GM12865 (cell line): ENCODE data around the gene GPR42.
A peak's percentile ranks its signal among the peaks of the same experiment; 100 is the strongest.
"Not testable (repeated sequence)": the region's sequence is repeated elsewhere in the genome, so short reads cannot be mapped to it uniquely, and the experiment has no call there.

ENCODE experiments used
- DNase-seq: peaks from one replicate; pipeline ENCODE4 v3.0.0; 2010; ENCODE audit warnings: low read depth
- H3K4me3 ChIP-seq: 2 replicates; pipeline ENCODE4 v1.5.1; 2011; ENCODE audit warnings: mild to moderate bottlenecking, low read depth, low read length, control low read depth
- TF ChIP-seq, protein P1 (sequence below): IDR thresholded peaks from 2 replicates; pipeline ENCODE4 v1.5.1; 2011; ENCODE audit warnings: low read length, control low read depth, low read depth, inconsistent platforms; ENCODE audit not compliant: insufficient read depth; ENCODE audit errors: missing control alignments

The GPR42 gene

GRCh38 chr19:35398570-35398969 lies 27.7 kb downstream of the GPR42 start:
- no peak for DNase-seq
- no peak overlapping the region for H3K4me3 ChIP-seq
- TF ChIP-seq, protein P1, sequence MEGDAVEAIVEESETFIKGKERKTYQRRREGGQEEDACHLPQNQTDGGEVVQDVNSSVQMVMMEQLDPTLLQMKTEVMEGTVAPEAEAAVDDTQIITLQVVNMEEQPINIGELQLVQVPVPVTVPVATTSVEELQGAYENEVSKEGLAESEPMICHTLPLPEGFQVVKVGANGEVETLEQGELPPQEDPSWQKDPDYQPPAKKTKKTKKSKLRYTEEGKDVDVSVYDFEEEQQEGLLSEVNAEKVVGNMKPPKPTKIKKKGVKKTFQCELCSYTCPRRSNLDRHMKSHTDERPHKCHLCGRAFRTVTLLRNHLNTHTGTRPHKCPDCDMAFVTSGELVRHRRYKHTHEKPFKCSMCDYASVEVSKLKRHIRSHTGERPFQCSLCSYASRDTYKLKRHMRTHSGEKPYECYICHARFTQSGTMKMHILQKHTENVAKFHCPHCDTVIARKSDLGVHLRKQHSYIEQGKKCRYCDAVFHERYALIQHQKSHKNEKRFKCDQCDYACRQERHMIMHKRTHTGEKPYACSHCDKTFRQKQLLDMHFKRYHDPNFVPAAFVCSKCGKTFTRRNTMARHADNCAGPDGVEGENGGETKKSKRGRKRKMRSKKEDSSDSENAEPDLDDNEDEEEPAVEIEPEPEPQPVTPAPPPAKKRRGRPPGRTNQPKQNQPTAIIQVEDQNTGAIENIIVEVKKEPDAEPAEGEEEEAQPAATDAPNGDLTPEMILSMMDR: no peak

DNA sequence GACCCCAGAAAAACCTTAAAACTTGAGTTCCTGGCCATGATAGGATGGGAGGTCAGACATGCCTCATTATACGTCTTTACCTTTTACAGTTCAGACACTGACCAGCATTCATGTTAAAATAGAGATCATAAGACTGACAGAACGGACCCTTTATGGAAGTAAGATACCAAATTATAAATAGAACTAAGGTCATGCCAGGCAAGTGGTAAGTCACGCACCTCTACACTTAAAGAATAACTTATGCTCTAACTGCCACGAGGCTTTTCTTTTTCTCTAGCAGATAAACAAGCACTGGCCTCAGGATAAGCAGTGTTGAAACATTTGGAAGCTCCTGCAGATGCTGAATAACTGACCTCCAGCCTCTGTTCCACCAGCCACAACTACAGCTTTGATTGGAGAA lies 28.4 kb downstream of the GPR42 start:
- no peak overlapping the region for H3K4me3 ChIP-seq
- no peak for DNase-seq
- TF ChIP-seq, protein P1: no peak

DNA sequence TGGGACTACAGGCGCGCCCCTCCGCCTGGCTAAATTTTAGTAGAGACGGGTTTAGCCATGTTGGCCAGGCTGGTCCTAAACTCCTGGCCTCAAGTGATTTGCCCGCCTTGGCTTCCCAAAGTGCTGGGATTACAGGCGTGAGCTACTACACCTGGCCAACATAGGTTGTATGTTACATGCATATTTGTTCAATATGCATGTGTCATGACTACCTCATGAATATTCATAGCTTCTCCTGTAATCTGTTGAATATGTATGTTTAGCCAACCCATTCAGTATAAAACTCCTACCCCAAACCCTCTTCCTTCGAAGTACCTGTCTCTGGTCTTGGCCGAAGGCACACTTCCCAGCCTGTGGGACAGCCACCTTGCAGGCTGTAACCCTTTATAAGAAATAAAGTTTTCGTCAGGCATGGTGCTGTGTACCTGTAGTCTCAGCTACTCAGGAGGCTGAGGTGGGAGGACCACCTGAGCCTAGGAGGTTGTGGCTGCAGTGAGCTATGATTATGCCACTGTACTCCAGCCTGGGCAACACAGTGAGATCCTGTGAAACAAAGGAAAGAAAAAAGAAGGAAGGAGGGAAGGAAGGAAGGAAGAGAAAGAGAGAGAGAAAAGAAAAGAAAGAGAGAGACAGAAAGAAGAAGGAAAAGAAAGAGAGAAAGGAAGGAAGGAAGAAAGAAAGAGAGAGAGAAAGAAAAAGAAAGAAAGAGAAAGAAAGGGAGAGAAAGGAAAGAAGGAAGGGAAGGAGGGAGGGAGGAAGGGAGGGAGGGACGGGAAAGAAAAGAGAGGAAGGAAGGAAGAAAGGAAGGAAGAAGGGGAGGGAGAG lies 29.3 kb downstream of the GPR42 start:
- no peak overlapping the region for H3K4me3 ChIP-seq
- DNase-seq: no peak
- TF ChIP-seq, protein P1: no peak

DNA sequence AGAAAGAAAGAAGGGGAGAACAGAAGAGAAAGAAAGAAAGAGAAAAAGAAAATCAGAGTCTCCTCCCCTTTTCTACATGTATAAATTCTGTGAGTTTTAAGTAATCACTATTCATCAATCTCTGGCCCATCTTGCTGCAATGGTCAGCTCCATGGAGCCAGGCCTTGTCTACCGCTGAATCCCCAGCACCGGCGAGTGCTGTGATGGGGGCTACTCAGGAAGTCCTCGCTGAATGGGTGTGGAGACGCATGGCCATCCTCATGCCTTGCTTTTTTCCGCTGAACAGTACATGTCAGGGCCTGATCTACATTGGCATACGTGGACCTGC lies 29.9 kb downstream of the GPR42 start:
- TF ChIP-seq, protein P1: no peak
- H3K4me3 ChIP-seq: no peak overlapping the region
- no peak for DNase-seq

DNA sequence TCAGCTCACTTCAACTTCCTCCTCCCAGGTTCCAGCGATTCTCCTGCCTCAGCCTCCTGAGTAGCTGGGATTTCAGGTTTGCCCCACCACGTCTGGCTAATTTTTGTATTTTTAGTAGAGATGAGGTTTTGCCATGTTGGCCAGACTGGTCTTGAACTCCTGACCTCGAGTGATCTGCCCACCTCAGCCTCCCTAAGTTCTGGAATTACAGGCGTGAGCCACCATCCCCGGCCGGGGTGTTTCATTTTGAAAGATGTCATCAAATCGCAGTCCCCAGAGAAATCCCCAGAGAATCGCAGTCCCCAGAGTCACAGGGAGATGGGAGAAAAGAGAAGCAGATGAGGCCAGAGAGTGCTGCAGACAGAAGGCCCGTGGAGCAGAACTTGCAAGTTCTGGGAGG lies 30.5 kb downstream of the GPR42 start:
- H3K4me3 ChIP-seq: not testable (repeated sequence)
- peak; percentile 86 for DNase-seq

DNA sequence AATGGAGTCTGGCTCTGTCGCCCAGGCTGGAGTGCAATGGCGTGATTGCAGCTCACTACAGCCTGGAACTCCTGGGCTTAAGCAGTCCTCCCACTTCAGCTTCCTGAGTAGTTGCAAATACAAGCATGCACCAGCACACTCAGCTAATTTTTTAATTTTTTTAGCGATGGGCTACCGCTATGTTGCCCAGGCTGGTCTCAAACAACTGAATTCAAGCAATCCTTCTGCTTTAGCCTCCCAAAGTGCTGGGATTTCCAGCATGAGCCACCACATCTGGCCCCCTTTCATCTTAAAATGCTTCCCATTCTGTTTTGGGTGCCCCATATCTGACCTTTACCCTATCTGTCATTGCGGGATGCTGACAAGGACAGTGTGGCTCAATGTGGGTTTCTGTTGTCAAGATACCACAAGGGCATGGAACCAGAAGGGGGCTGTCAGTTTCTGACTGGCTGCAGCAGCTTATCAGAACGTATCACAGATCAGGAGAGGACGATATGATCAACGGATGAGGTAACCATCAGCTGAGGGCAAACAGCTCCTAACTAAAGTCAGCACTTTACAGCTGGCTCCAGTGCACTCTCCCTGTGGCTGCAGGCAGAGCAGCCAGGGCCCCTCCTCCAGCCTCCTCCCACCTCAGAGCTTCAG lies 32.4 kb downstream of the GPR42 start:
- TF ChIP-seq, protein P1: no peak
- DNase-seq: peak; percentile 76
- no peak overlapping the region for H3K4me3 ChIP-seq

GRCh38 chr19:35404879-35405622 lies 34.2 kb downstream of the GPR42 start:
- TF ChIP-seq, protein P1: no peak
- H3K4me3 ChIP-seq: no peak overlapping the region
- DNase-seq: peak; percentile 96
